CD8-positive, alpha-beta memory T cell (primary cell): ENCODE data around the gene FAM13A. TPM values are rescaled to one million over a fixed set of nuclear protein-coding genes. Genes with fewer than 3 reads are reported as not detected.

ENCODE experiments used
- CTCF ChIA-PET: fragments of 350-600 bp; sonication (Branson Sonifier 250); formaldehyde crosslinking; loops from one replicate; lab custom pipeline; 2021; ENCODE audit warnings: antibody characterized with exemption; lab: Charles Lee
- POLR2A ChIA-PET: fragments of 350-600 bp; sonication (Branson Sonifier 250); formaldehyde crosslinking; loops from one replicate; lab custom pipeline; 2021; ENCODE audit warnings: antibody characterized with exemption; lab: Charles Lee
- DNase-seq, 5 donors: peaks; one replicate each; pipeline versions ENCODE4 v3.0.0 to v3.0.0-alpha.2; 2020 to 2022; ENCODE audit warnings: mixed read lengths in 1 of 5
- H3K27ac ChIP-seq: one replicate; pipeline ENCODE4 v1.7.0; 2013; ENCODE audit warnings: low read depth, mild to moderate bottlenecking, low read length, moderate library complexity
- H3K27me3 ChIP-seq: 2 replicates; pipeline ENCODE4 v1.7.0; 2013; ENCODE audit warnings: low read length, mild to moderate bottlenecking; ENCODE audit not compliant: insufficient read depth, poor library complexity, severe bottlenecking
- H3K36me3 ChIP-seq: 2 replicates; pipeline ENCODE4 v1.7.0; 2013; ENCODE audit warnings: mild to moderate bottlenecking, low read length, moderate library complexity; ENCODE audit not compliant: insufficient read depth
- H3K4me1 ChIP-seq: 2 replicates; pipeline ENCODE4 v1.7.0; 2013; ENCODE audit warnings: mild to moderate bottlenecking, low read length, moderate library complexity; ENCODE audit not compliant: insufficient read depth
- H3K4me3 ChIP-seq: 2 replicates; pipeline ENCODE4 v1.7.0; 2013; ENCODE audit warnings: mild to moderate bottlenecking, low read length
- H3K9me3 ChIP-seq: 2 replicates; pipeline ENCODE4 v1.7.0; 2013; ENCODE audit warnings: mild to moderate bottlenecking, low read length
- H3K27ac Mint-ChIP-seq, 8 donors: one replicate each; pipeline ENCODE4 v1.8.0; 2020 to 2021; ENCODE audit warnings: mixed read lengths in 8 of 8, mild to moderate bottlenecking in 6 of 8, inconsistent platforms in 3 of 8, moderate library complexity in 3 of 8
- H3K27me3 Mint-ChIP-seq, 2 donors: one replicate each; pipeline ENCODE4 v1.8.0; 2020 to 2021; ENCODE audit warnings: mixed read lengths in 2 of 2, mild to moderate bottlenecking in 1 of 2, moderate library complexity in 1 of 2
- H3K36me3 Mint-ChIP-seq, 3 donors: one replicate each; pipeline ENCODE4 v1.8.0; 2020 to 2021; ENCODE audit warnings: mixed read lengths in 3 of 3, inconsistent platforms in 1 of 3, mild to moderate bottlenecking in 1 of 3
- H3K4me1 Mint-ChIP-seq, 3 donors: one replicate each; pipeline ENCODE4 v1.8.0; 2020 to 2021; ENCODE audit warnings: mixed read lengths in 3 of 3, inconsistent platforms in 1 of 3, mild to moderate bottlenecking in 1 of 3
- H3K4me3 Mint-ChIP-seq, 7 donors: one replicate each; pipeline ENCODE4 v1.8.0; 2020 to 2021; ENCODE audit warnings: mixed read lengths in 7 of 7, mild to moderate bottlenecking in 6 of 7, moderate library complexity in 4 of 7, inconsistent platforms in 2 of 7
- H3K9me3 Mint-ChIP-seq, 5 donors: one replicate each; pipeline ENCODE4 v1.8.0; 2020 to 2022; ENCODE audit warnings: mixed read lengths in 5 of 5, mild to moderate bottlenecking in 3 of 5, moderate library complexity in 2 of 5, inconsistent platforms in 1 of 5
- polyA plus RNA-seq: library from polyadenylated mRNA; unstranded; fragments of 300-500 nt; fragmentation: Illumina TruSeq; gene quantifications from one replicate; pipeline ENCODE4 v1.2.3, GENCODE V29; 2021
- total RNA-seq, 2 experiments: library from RNA; stranded (reverse); gene quantifications; one replicate each; pipeline ENCODE4 v1.2.3, GENCODE V29; 2021

Gene FAM13A
- total and polyA plus RNA-seq, 3 experiments from 2014 or later, result 1.4 to 1.6 (median 1.4) TPM

GRCh38 chr4:88963817-88964216 lies 93.2 kb downstream of the FAM13A start:
- peaks cover 0 to 6% (median 0%) of the 10 kb centered on the region in 3 donors for H3K4me1 Mint-ChIP-seq
- Histone ChIP-seq H3K4me3 (no peak overlapping the region), H3K9me3 (no peaks in the 10 kb centered on the region), H3K27me3 (no peaks in the 10 kb centered on the region), H3K4me1 (peaks cover 7% of the 10 kb centered on the region), H3K36me3 (no peaks in the 10 kb centered on the region), H3K27ac (no peak overlapping the region)
- H3K9me3 Mint-ChIP-seq, result no peaks in the 10 kb centered on the region
- H3K4me3 Mint-ChIP-seq, result no peak overlapping the region
- H3K27me3 Mint-ChIP-seq, result peaks cover 0 to 14% of the 10 kb centered on the region in 2 donors
- ChIA-PET CTCF (no interaction called here), POLR2A (no interaction called here)
- H3K27ac Mint-ChIP-seq, result peak overlapping the region in 1 of 8 donors; percentile 54
- no peaks in the 10 kb centered on the region for H3K36me3 Mint-ChIP-seq
- DNase-seq, result no peak

GRCh38 chr4:88962396-88962795 lies 94.6 kb downstream of the FAM13A start:
- Histone ChIP-seq H3K27ac (no peak overlapping the region), H3K36me3 (no peaks in the 10 kb centered on the region), H3K4me1 (peaks cover 7% of the 10 kb centered on the region), H3K4me3 (no peak overlapping the region), H3K27me3 (no peaks in the 10 kb centered on the region), H3K9me3 (no peaks in the 10 kb centered on the region)
- no peak overlapping the region for H3K4me3 Mint-ChIP-seq
- H3K27ac Mint-ChIP-seq, result no peak overlapping the region
- ChIA-PET CTCF (no interaction called here), POLR2A (no interaction called here)
- DNase-seq, result no peak
- no peaks in the 10 kb centered on the region for H3K9me3 Mint-ChIP-seq
- H3K4me1 Mint-ChIP-seq, result peaks cover 0 to 6% (median 0%) of the 10 kb centered on the region in 3 donors
- no peaks in the 10 kb centered on the region for H3K36me3 Mint-ChIP-seq
- peaks cover 0 to 18% of the 10 kb centered on the region in 2 donors for H3K27me3 Mint-ChIP-seq

- H3K27ac ChIP-seq, result no peak overlapping the region
- H3K4me3 Mint-ChIP-seq, result no peak overlapping the region
- no peaks in the 10 kb centered on the region for H3K36me3 Mint-ChIP-seq
- no peak overlapping the region for H3K27ac Mint-ChIP-seq
- peaks cover 0 to 19% of the 10 kb centered on the region in 2 donors for H3K27me3 Mint-ChIP-seq
- no peaks in the 10 kb centered on the region for H3K36me3 ChIP-seq
- CTCF ChIA-PET, result no interaction called here
- H3K9me3 ChIP-seq, result no peaks in the 10 kb centered on the region
- no peak for DNase-seq
- H3K4me1 Mint-ChIP-seq, result peaks cover 0 to 6% (median 0%) of the 10 kb centered on the region in 3 donors
- no peak overlapping the region for H3K4me3 ChIP-seq
- H3K9me3 Mint-ChIP-seq, result no peaks in the 10 kb centered on the region
- no peaks in the 10 kb centered on the region for H3K27me3 ChIP-seq
- peaks cover 7% of the 10 kb centered on the region for H3K4me1 ChIP-seq
- POLR2A ChIA-PET, result no interaction called here
Observed at GRCh38 chr4:88960576-88960975, 96.4 kb downstream of the FAM13A start.

GRCh38 chr4:88958080-88958479 lies 98.9 kb downstream of the FAM13A start:
- no peak for DNase-seq
- peaks cover 7% of the 10 kb centered on the region for H3K4me1 ChIP-seq
- H3K9me3 ChIP-seq, result no peaks in the 10 kb centered on the region
- Mint-ChIP-seq H3K4me1 (peaks cover 0 to 9% (median 0%) of the 10 kb centered on the region in 3 donors), H3K9me3 (no peaks in the 10 kb centered on the region), H3K4me3 (no peak overlapping the region), H3K27ac (no peak overlapping the region), H3K27me3 (peaks cover 0 to 19% of the 10 kb centered on the region in 2 donors), H3K36me3 (no peaks in the 10 kb centered on the region)
- no peaks in the 10 kb centered on the region for H3K36me3 ChIP-seq
- CTCF ChIA-PET, result no interaction called here
- H3K27ac ChIP-seq, result no peak overlapping the region
- H3K4me3 ChIP-seq, result no peak overlapping the region
- no peaks in the 10 kb centered on the region for H3K27me3 ChIP-seq
- POLR2A ChIA-PET, result no interaction called here

- no peaks in the 10 kb centered on the region for H3K36me3 ChIP-seq
- H3K9me3 ChIP-seq, result no peaks in the 10 kb centered on the region
- CTCF ChIA-PET, result no interaction called here
- peak overlapping the region; percentile 3 for H3K27ac ChIP-seq
- H3K4me3 ChIP-seq, result no peak overlapping the region
- Mint-ChIP-seq H3K9me3 (no peaks in the 10 kb centered on the region), H3K27me3 (peaks cover 0 to 18% of the 10 kb centered on the region in 2 donors), H3K27ac (no peak overlapping the region), H3K36me3 (no peaks in the 10 kb centered on the region), H3K4me1 (peaks cover 0 to 9% (median 0%) of the 10 kb centered on the region in 3 donors), H3K4me3 (no peak overlapping the region)
- H3K4me1 ChIP-seq, result peaks cover 7% of the 10 kb centered on the region
- no peaks in the 10 kb centered on the region for H3K27me3 ChIP-seq
- POLR2A ChIA-PET, result no interaction called here
- DNase-seq, result no peak
Observed at GRCh38 chr4:88957570-88957969, 99.4 kb downstream of the FAM13A start.

- CTCF ChIA-PET, result no interaction called here
- H3K36me3 ChIP-seq, result no peaks in the 10 kb centered on the region
- peaks cover 6% of the 10 kb centered on the region for H3K4me1 ChIP-seq
- no peak overlapping the region for H3K4me3 ChIP-seq
- no peak overlapping the region for H3K27ac ChIP-seq
- no peaks in the 10 kb centered on the region for H3K9me3 ChIP-seq
- Mint-ChIP-seq H3K27ac (no peak overlapping the region), H3K4me1 (peaks cover 0 to 9% (median 0%) of the 10 kb centered on the region in 3 donors), H3K27me3 (peaks cover 0 to 14% of the 10 kb centered on the region in 2 donors), H3K9me3 (no peaks in the 10 kb centered on the region), H3K36me3 (no peaks in the 10 kb centered on the region), H3K4me3 (no peak overlapping the region)
- POLR2A ChIA-PET, result no interaction called here
- DNase-seq, result no peak
- H3K27me3 ChIP-seq, result no peaks in the 10 kb centered on the region
Observed at GRCh38 chr4:88955580-88956380, 101.2 kb downstream of the FAM13A start.

GRCh38 chr4:88953400-88953799 lies 103.6 kb downstream of the FAM13A start:
- Mint-ChIP-seq H3K27me3 (peaks cover 0 to 7% of the 10 kb centered on the region in 2 donors), H3K4me3 (no peak overlapping the region), H3K36me3 (no peaks in the 10 kb centered on the region), H3K27ac (no peak overlapping the region), H3K4me1 (peaks cover 0 to 4% (median 0%) of the 10 kb centered on the region in 3 donors), H3K9me3 (no peaks in the 10 kb centered on the region)
- no peaks in the 10 kb centered on the region for H3K4me1 ChIP-seq
- H3K36me3 ChIP-seq, result no peaks in the 10 kb centered on the region
- no peak overlapping the region for H3K4me3 ChIP-seq
- no peaks in the 10 kb centered on the region for H3K9me3 ChIP-seq
- CTCF ChIA-PET, result interaction anchor here (1.2 kb wide), 1 partner anchor 13 kb away, joined by 3 read pairs; no protein-coding TSS in a partner anchor
- DNase-seq, result no peak
- H3K27me3 ChIP-seq, result no peaks in the 10 kb centered on the region
- POLR2A ChIA-PET, result no interaction called here
- no peak overlapping the region for H3K27ac ChIP-seq

GRCh38 chr4:88952081-88952480 lies 104.9 kb downstream of the FAM13A start:
- ChIA-PET CTCF (no interaction called here), POLR2A (no interaction called here)
- H3K4me1 Mint-ChIP-seq, result peaks cover 0 to 4% (median 0%) of the 10 kb centered on the region in 3 donors
- Histone ChIP-seq H3K27me3 (no peaks in the 10 kb centered on the region), H3K36me3 (no peaks in the 10 kb centered on the region), H3K4me3 (no peak overlapping the region), H3K9me3 (no peaks in the 10 kb centered on the region), H3K4me1 (no peaks in the 10 kb centered on the region), H3K27ac (no peak overlapping the region)
- DNase-seq, result no peak
- H3K36me3 Mint-ChIP-seq, result no peaks in the 10 kb centered on the region
- H3K27ac Mint-ChIP-seq, result no peak overlapping the region
- H3K27me3 Mint-ChIP-seq, result no peaks in the 10 kb centered on the region
- no peaks in the 10 kb centered on the region for H3K9me3 Mint-ChIP-seq
- no peak overlapping the region for H3K4me3 Mint-ChIP-seq
